HG03442 (cell line): ENCODE results near the gene ZBTB20.
"Not testable (repeated sequence)": the region's sequence is repeated elsewhere in the genome, so short reads cannot be mapped to it uniquely, and the experiment has no call there.

ENCODE experiments used
- ATAC-seq: cut with Tn5 transposase; IDR thresholded peaks from one replicate; pipeline ENCODE4 v1.9.1; 2021; ENCODE audit warnings: mild to moderate bottlenecking, moderate library complexity; ENCODE audit not compliant: unreplicated experiment

Gene ZBTB20

GRCh38 chr3:115146418-115147328 is at the start of gene ZBTB20:
TSS of gene ZBTB20 (minus strand) at chr3:115147288.
- ATAC-seq, result peak; percentile 24

GRCh38 chr3:115194476-115194875 is 47.4 kb upstream of the ZBTB20 start:
- ATAC-seq, result no peak

GRCh38 chr3:115190747-115191146 is 43.7 kb upstream of the ZBTB20 start:
- no peak for ATAC-seq

DNA sequence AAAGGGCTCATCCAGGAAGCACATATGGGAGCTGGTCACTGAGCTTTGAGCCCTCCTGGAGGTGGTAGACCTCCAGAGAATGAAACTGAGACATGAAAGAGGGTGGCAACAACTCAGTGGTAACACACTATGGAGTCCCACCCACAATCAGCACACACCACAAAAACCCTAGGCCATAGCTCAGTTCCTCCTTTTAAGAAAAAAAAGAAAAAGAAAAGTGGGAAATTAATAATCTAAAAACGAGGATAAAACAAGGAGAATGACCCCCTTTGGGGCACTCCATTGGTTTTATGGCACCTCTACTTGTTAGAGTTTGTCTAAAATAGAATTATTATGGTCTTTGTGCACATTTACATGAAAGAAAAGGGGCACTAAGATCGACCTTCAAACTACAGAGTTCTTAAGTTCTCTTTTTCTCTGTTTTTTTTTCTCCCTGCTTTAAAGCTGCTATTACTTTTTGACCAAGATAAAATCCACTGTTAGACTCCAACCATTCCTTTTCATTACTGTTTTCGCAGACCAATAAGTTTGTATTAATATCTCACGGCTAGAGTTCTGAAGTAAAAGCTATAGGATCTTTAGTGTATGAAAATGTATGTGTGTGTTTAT is 40.2 kb upstream of the ZBTB20 start:
- peak; percentile 100 for ATAC-seq

DNA sequence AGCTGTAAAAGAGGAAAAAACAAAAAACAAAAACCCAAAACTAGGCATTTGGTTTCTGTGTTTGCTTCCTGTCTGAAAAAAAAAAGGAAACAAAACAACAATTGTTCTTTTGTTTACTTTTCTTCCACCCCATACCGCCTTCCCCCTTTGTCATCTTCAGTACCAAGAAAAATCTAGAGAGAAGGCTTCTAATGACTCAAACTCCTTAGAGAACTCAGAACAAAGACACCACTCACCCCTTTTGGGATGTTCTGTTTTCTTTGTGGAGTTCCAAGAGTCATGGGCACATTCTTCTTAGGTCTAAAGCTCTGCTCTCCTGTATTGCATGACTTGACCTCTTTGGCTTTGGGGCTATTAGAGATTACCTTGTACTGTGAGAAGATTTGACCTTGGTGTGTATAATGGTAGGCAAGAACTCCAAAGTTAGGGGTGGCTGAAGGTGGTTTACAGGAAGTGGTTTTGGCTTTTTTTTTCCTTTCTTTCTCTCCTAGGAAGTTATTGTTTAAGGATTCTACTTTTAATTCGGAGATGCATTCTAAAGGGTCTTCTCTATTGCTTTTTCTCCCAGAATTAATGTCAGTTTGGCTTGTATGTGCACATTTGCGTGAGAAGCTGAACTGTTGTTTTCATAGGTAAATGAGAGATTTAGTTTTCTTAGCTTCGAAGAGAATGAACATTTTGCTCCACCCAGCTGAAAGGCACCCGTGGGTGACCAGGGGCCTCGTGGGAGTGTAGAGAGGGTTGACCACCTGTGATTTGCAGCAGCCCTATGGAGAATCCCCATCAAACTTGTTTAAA is 39.5 kb upstream of the ZBTB20 start:
- ATAC-seq, result peak; percentile 35

DNA sequence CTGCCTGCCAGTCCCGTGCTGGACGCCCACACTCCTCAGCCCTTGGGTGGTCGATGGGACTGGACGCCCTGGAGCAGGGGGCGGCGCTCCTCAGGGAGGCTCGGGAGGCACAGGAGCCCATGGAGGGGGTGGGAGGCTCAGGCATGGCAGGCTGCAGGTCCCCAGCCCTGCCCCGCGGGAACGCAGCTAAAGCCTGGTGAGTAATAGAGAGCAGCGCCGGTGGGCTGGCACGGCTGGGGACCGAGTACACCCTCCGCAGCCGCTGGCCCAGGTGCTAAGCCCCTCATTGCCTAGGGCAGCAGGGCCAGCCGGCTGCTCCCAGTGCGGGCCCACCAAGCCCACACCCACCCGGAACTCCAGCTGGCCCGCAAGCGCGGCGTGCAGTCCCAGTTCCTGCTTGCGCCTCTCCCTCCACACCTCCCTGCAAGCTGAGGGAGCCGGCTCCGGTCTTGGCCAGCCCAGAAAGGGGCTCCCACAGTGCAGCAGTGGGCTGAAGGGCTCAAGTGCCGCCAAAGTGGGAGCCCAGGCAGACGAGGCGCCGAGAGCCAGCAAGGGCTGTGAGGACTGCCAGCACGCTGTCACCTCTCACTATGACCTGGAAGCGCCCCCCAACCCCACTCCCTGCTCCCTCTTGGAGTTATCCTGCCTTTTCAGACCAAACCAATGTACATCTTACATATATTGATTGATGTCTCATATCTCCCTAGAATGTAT is 37.9 kb upstream of the ZBTB20 start:
- ATAC-seq, result not testable (repeated sequence)

DNA sequence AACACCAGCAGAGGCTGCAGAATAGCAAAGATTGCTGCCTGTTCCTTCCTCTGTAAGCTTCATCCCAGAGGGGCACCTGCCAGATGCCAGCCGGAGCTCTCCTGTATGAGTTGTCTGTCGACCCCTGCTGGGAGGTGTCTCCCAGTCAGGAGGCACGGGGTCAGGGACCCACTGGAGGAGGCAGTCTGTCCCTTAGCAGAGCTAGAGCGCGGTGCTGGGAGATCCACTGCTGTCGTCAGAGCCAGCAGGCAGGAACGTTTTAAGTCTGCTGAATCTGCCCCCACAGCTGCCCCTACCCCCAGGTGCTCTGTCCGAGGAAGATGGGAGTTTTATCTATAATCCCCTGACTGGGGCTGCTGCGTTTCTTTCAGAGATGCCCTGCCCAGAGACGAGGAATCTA is 31.8 kb upstream of the ZBTB20 start:
- not testable (repeated sequence) for ATAC-seq

DNA sequence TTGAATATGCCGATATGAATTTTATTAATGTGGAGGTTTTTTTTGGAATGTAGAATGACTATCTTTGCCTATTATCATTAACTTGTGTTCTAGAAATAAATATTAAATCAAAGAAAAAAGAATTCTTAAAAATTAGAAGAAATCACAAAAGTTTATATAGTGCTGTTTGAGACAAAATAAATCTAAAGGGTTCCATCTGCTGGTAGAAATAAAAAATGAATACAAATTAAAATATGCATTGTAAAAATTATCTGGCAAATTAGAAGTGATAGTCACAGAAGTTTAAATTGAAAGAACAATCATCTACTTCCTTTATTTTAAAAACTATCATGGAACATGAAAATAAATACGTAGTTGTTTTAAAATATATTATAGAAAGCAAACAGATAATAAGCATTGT is 22.7 kb upstream of the ZBTB20 start:
- ATAC-seq, result no peak

DNA sequence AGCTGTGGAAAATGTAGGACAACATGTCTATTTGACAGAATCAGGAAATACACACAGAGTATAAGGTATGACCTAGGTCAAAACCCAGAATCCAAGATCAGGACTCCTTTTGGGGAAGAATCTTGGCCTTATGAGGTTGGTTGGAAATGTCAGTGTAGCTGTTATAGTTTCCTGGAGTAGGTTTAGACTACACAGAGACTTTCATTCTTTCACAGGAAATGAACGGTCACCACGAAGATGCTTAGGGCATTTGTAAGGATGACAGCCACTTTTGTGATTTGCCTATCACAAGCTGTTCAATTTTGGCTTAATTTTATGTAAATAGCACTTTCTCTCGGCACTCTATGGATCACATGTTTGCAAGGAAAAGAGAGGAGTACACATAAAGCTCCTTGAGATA is 18.6 kb upstream of the ZBTB20 start:
- no peak for ATAC-seq

DNA sequence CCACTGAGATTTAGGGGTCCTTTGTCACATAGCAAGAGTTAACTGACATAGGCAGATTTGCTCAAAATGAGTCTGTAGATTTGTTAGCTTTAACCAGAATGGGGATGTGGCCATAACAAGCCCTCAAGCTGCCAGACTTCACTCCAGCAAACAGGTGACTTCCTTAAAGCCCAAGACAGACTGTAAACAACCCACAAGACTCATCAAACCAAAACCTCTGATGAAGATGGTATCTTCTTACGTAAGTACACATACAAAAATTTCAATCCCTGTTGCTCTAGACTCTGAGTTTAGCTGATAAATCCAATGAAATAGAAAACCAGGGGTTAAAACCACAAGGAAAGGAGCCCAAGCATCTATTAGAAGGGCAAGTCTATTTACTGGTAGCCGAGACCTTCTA is 18.2 kb upstream of the ZBTB20 start:
- ATAC-seq, result no peak

- ATAC-seq, result no peak
Observed at GRCh38 chr3:115164374-115165221, 17.5 kb upstream of the ZBTB20 start.

GRCh38 chr3:115162759-115163158 is 15.7 kb upstream of the ZBTB20 start:
- ATAC-seq, result no peak

DNA sequence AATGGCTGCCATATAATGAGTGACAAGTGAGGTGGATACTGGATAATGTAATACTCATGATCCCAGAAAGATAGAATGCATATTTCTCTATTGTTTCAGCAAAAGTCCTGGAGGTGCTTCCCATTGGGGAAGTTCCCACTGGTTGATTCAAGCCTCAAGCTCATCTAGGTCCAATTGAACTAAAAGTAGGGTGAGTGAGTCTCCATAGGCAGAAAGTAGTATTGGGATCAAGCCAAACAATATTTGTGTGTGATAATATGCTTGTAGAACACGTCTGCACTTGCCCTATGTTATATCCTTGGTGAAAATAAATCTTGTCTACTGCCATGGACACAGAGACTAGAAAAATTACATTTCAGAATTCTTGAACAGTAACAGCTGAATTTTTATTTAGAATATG is 14.8 kb upstream of the ZBTB20 start:
- no peak for ATAC-seq

- no peak for ATAC-seq
Observed at GRCh38 chr3:115161168-115161834, 14.2 kb upstream of the ZBTB20 start.

DNA sequence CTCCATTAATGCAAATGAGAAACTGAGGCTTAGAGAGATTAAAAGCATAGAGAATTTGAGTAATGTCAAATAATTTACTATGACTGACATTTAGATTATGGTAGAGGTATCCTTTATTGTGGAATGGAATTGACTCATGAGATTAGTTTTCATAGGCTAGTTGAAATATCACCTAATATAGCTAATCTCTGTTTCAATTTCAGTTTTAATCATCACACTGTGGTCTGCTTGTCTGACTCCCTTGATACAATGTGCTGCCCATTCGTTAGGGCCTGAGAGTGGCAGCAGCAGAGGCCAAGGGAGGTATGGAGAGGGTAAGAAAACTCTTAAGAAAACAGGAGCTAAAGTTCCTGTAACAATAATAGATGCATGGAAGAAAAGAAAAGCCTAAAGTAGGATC is 13.2 kb upstream of the ZBTB20 start:
- peak; percentile 100 for ATAC-seq

- ATAC-seq, result no peak
Observed at GRCh38 chr3:115156046-115156654, 9.1 kb upstream of the ZBTB20 start.

DNA sequence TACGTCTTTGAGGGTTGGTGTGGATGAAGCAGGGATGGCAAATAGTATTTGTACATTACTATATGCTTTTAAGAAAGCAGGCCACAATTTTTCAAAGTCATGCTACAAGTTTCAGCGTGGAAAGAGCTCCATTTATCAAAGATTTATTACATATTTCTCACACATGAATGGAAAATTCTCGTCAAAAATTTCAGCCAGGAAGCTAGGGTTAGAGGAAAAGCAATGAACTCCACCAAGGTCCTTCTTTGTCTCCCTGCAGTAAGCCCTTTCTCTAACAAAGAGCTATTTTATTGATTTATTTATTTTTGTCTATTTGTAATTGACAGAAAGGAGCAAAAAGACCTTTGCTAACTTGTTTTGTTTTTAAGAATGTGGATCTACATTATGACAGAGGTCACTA is 7.5 kb upstream of the ZBTB20 start:
- ATAC-seq, result no peak

DNA sequence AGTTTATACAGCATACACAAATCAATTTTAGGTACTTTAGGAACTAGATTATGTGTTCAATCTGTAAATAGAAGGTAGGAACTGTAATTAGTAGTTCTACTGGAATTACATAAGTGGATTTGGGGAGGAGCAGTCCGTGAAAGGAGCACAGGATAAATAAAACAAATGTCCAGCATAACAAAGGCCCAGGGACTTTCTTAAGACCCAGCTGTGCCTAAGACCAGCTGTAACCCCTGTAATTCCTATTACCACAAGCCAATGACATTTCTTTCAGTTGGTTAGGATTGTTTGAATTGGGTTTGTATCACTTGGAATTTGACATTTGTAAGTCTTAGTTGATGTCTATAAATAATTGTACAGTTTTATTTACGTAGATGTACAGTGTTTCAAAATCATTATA is 4.8 kb upstream of the ZBTB20 start:
- ATAC-seq, result no peak

GRCh38 chr3:115148142-115148790 is 1.2 kb upstream of the ZBTB20 start:
- no peak for ATAC-seq
